PC-9 (cell line): Measurements from ENCODE around the gene SPATA31A3. TPM values are rescaled to one million over a fixed set of nuclear protein-coding genes. Genes with fewer than 3 reads are reported as not detected.

ENCODE experiments used
- total RNA-seq: library from RNA; stranded (reverse); gene quantifications from 2 replicates; pipeline ENCODE4 v1.2.3, GENCODE V29; 2021

SPATA31A3 gene
- total RNA-seq, 1 experiment from 2014 or later: not detected

Other genes starting within 250 kb of the SPATA31A3 start
- 2.8 and 4.1 TPM in 2 replicates for gene ZNF658, start 91.8 kb downstream of the SPATA31A3 start, total RNA-seq